Astrocyte (in vitro differentiated cells and primary cell): ENCODE measurements around the gene FNDC3A. TPM values are rescaled to one million over a fixed set of nuclear protein-coding genes. Genes with fewer than 3 reads are reported as not detected.

Source experiments
- DNase-seq: peaks from one replicate; pipeline ENCODE4 v3.0.0-alpha.2; 2010; ENCODE audit warnings: low read depth
- FAIRE-seq: peaks from 2 replicates; lab custom pipeline; 2011; peaks lifted over from hg19 to GRCh38; lab: Jason Lieb, UNC
- H2AFZ ChIP-seq: 2 replicates; pipeline ENCODE4 v1.6.0; 2012; ENCODE audit warnings: low read depth, low read length, inconsistent platforms
- H3K27ac ChIP-seq: 2 replicates; pipeline ENCODE4 v1.5.1; 2011; ENCODE audit warnings: low read depth, low read length, inconsistent platforms
- H3K27me3 ChIP-seq: 2 replicates; pipeline ENCODE4 v1.6.0; 2011; ENCODE audit warnings: low read length, inconsistent platforms; ENCODE audit not compliant: insufficient read depth
- H3K36me3 ChIP-seq: 2 replicates; pipeline ENCODE4 v1.5.1; 2011; ENCODE audit warnings: low read length, inconsistent platforms; ENCODE audit not compliant: insufficient read depth
- H3K4me1 ChIP-seq: 2 replicates; pipeline ENCODE4 v1.5.1; 2011; ENCODE audit warnings: low read length, inconsistent platforms; ENCODE audit not compliant: insufficient read depth
- H3K4me2 ChIP-seq: 2 replicates; pipeline ENCODE4 v1.6.0; 2012; ENCODE audit warnings: low read length, inconsistent platforms
- H3K4me3 ChIP-seq: 2 replicates; pipeline ENCODE4 v1.5.1; 2011; ENCODE audit warnings: low read depth, mild to moderate bottlenecking, low read length, inconsistent platforms; ENCODE audit not compliant: insufficient read depth
- H3K79me2 ChIP-seq: 2 replicates; pipeline ENCODE4 v1.6.0; 2012; ENCODE audit warnings: mild to moderate bottlenecking, low read length, inconsistent platforms; ENCODE audit not compliant: insufficient read depth
- H3K9ac ChIP-seq: 2 replicates; pipeline ENCODE4 v1.6.0; 2012; ENCODE audit warnings: mild to moderate bottlenecking, low read length, inconsistent platforms
- H3K9me3 ChIP-seq: 2 replicates; pipeline ENCODE4 v1.5.1; 2012; ENCODE audit warnings: low read depth, mild to moderate bottlenecking, low read length, inconsistent platforms; ENCODE audit not compliant: insufficient read depth
- H4K20me1 ChIP-seq: 2 replicates; pipeline ENCODE4 v1.6.0; 2012; ENCODE audit warnings: low read length, inconsistent platforms; ENCODE audit not compliant: insufficient read depth
- H3K27ac Mint-ChIP-seq: one replicate; pipeline ENCODE4 v1.8.0; 2021; ENCODE audit warnings: mild to moderate bottlenecking, mixed read lengths; ENCODE audit not compliant: unreplicated experiment
- H3K27me3 Mint-ChIP-seq: one replicate; pipeline ENCODE4 v1.8.0; 2021; ENCODE audit warnings: low read depth, mixed read lengths; ENCODE audit not compliant: unreplicated experiment
- H3K36me3 Mint-ChIP-seq: one replicate; pipeline ENCODE4 v1.8.0; 2021; ENCODE audit warnings: low read depth, mixed read lengths; ENCODE audit not compliant: unreplicated experiment
- H3K4me1 Mint-ChIP-seq: one replicate; pipeline ENCODE4 v1.8.0; 2021; ENCODE audit warnings: low read depth, mixed read lengths; ENCODE audit not compliant: unreplicated experiment
- H3K4me3 Mint-ChIP-seq: one replicate; pipeline ENCODE4 v1.8.0; 2021; ENCODE audit warnings: mild to moderate bottlenecking, moderate library complexity, mixed read lengths; ENCODE audit not compliant: unreplicated experiment
- H3K9me3 Mint-ChIP-seq: one replicate; pipeline ENCODE4 v1.8.0; 2021; ENCODE audit warnings: mild to moderate bottlenecking, mixed read lengths; ENCODE audit not compliant: unreplicated experiment
- CTCF ChIP-seq: IDR thresholded peaks from 2 replicates; pipeline ENCODE4 v1.5.1; 2011; ENCODE audit warnings: low read depth, mild to moderate bottlenecking, inconsistent platforms, low read length, moderate library complexity; ENCODE audit not compliant: insufficient read depth
- EZH2 ChIP-seq: IDR thresholded peaks from 2 replicates; pipeline ENCODE4 v1.6.1; 2012; ENCODE audit warnings: mild to moderate bottlenecking, low read length, inconsistent platforms; ENCODE audit not compliant: insufficient read depth
- total RNA-seq: library from RNA; stranded (reverse); gene quantifications from 2 replicates; pipeline ENCODE4 v1.2.1, GENCODE V29; 2021

Gene FNDC3A
- total RNA-seq, 1 donor from 2014 or later, result 82.6 TPM

GRCh38 chr13:49057176-49057575 lies 81.5 kb downstream of the FNDC3A start:
- no peaks in the 10 kb centered on the region for H3K4me1 ChIP-seq
- Mint-ChIP-seq H3K9me3 (no peaks in the 10 kb centered on the region), H3K36me3 (peaks cover 12% of the 10 kb centered on the region), H3K27ac (no peak overlapping the region), H3K4me3 (no peak overlapping the region), H3K27me3 (no peaks in the 10 kb centered on the region), H3K4me1 (peaks cover 20% of the 10 kb centered on the region)
- H3K4me2 ChIP-seq, result no peak overlapping the region
- TF ChIP-seq EZH2 (no peak), CTCF (no peak)
- H3K9me3 ChIP-seq, result no peaks in the 10 kb centered on the region
- no peak for DNase-seq
- no peaks in the 10 kb centered on the region for H3K27me3 ChIP-seq
- FAIRE-seq, result no peak
- H3K27ac ChIP-seq, result no peak overlapping the region
- H3K36me3 ChIP-seq, result no peaks in the 10 kb centered on the region
- no peak overlapping the region for H3K4me3 ChIP-seq
- peaks cover 23% of the 10 kb centered on the region for H3K79me2 ChIP-seq
- peaks cover 19% of the 10 kb centered on the region for H4K20me1 ChIP-seq
- H3K9ac ChIP-seq, result no peak overlapping the region
- H2AFZ ChIP-seq, result no peak overlapping the region

DNA sequence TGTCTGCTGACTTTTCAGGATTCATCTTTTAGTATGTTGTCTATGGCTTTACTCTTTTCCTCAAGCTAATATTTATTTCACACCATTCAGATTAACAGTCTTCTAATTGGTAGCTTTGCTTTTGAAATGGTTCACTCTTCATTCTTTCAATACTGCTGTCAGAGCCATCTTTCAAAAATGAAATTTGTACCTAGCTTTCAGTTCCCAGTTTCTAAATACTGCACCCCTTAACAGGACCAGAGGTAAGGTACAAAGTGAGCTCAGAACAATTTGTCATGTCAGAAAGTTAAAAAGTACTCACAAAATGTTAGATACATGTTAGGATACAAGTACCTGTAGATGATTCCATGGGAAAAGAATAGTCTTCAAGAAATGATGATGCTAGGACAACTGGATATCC lies 83.0 kb downstream of the FNDC3A start:
- no peak for FAIRE-seq
- peaks cover 11% of the 10 kb centered on the region for H3K79me2 ChIP-seq

More for the DNA sequence above, 83.0 kb downstream of the FNDC3A start:
- H3K9ac ChIP-seq, result no peak overlapping the region
- H2AFZ ChIP-seq, result no peak overlapping the region
- peaks cover 10% of the 10 kb centered on the region for H3K36me3 Mint-ChIP-seq
- TF ChIP-seq CTCF (no peak), EZH2 (no peak)
- H3K4me3 ChIP-seq, result no peak overlapping the region
- H3K27me3 Mint-ChIP-seq, result no peaks in the 10 kb centered on the region
- no peaks in the 10 kb centered on the region for H3K9me3 ChIP-seq
- H3K36me3 ChIP-seq, result no peaks in the 10 kb centered on the region
- peaks cover 7% of the 10 kb centered on the region for H4K20me1 ChIP-seq
- H3K4me2 ChIP-seq, result no peak overlapping the region
- H3K4me1 Mint-ChIP-seq, result peaks cover 16% of the 10 kb centered on the region
- H3K27ac Mint-ChIP-seq, result no peak overlapping the region
- DNase-seq, result no peak
- no peaks in the 10 kb centered on the region for H3K4me1 ChIP-seq
- no peak overlapping the region for H3K4me3 Mint-ChIP-seq
- no peaks in the 10 kb centered on the region for H3K27me3 ChIP-seq
- no peaks in the 10 kb centered on the region for H3K9me3 Mint-ChIP-seq
- no peak overlapping the region for H3K27ac ChIP-seq
